ENCODE results near the gene ENTPD2. TPM values are rescaled to one million over a fixed set of nuclear protein-coding genes. Genes with fewer than 3 reads are reported as not detected.
A peak's percentile ranks its signal among the peaks of the same experiment; 100 is the strongest.
"Not testable (repeated sequence)": the region's sequence is repeated elsewhere in the genome, so short reads cannot be mapped to it uniquely, and the experiment has no call there.

ENTPD2 gene
- total and polyA plus RNA-seq, 2 donors (not counting 1 experiment from before 2014, with no cell fraction given) = not detected

- H3K4me1 ChIP-seq (ENCODE audit: control insufficient read depth in 2 of 2, insufficient read depth in 2 of 2, low read length in 2 of 2) = peaks cover 17 to 21% of the 10 kb centered on the region in 2 donors
- H3K9me3 ChIP-seq (ENCODE audit: control extremely low read depth in 1 of 3, control insufficient read depth in 2 of 3, insufficient read depth in 1 of 3, low read length in 2 of 3); H3K27me3 ChIP-seq (replicated peaks in 1 of 4; ENCODE audit: control extremely low read depth in 1 of 4, control insufficient read depth in 3 of 4, insufficient read depth in 4 of 4, low read length in 3 of 4); H3K9me3 Mint-ChIP-seq (ENCODE audit: insufficient read depth); H3K36me3 ChIP-seq (replicated peaks in 1 of 2; ENCODE audit: control extremely low read depth in 1 of 2, control insufficient read depth in 1 of 2, extremely low read depth in 1 of 2, insufficient read depth in 2 of 2, low read length in 1 of 2); H2AFZ ChIP-seq (ENCODE audit: insufficient read depth, low read depth, low read length, poor library complexity, severe bottlenecking); H4K20me1 ChIP-seq (ENCODE audit: control insufficient read depth, insufficient read depth, low read length, poor library complexity, severe bottlenecking); H3K4me3 Mint-ChIP-seq; H3K4me2 ChIP-seq (replicated peaks; ENCODE audit: low read depth, low read length, poor library complexity, severe bottlenecking); ATAC-seq (ENCODE audit: low read depth); POLR2A ChIA-PET; H3K9ac ChIP-seq (ENCODE audit: low read length); DNase-seq; H3K4me3 ChIP-seq (ENCODE audit: control extremely low read depth in 1 of 5, extremely low read depth in 1 of 5, insufficient read depth in 1 of 5, low read depth in 2 of 5, low read length in 4 of 5); H3K79me2 ChIP-seq (ENCODE audit: control insufficient read depth, insufficient read depth, low read length); H3K27me3 Mint-ChIP-seq; H3K27ac ChIP-seq (ENCODE audit: low read length in 2 of 2); H3K27ac Mint-ChIP-seq: not testable (repeated sequence)
- TF ChIP-seq CTCF (IDR thresholded peaks at IDR 0.05) = peak; percentile 54
- WGBS (ENCODE audit: insufficient coverage) = 42% methylated on average over 13 of the region's 17 CpGs
- intact Hi-C loops (cut with micrococcal nuclease) = loop anchor here (1.0 kb wide), 1 partner anchor 31 kb away; no protein-coding TSS in a partner anchor
- CTCF ChIA-PET = interaction anchor here (0.7 to 2.8 kb wide), 4 partner anchors 17 to 67 kb away, joined by 3 to 16 read pairs (median 3); no protein-coding TSS in a partner anchor
- H3K4me1 Mint-ChIP-seq = peaks cover 17% of the 10 kb centered on the region
Measured at GRCh38 chr9:137004285-137004684, 49.6 kb downstream of the ENTPD2 start.

- H3K27ac Mint-ChIP-seq = no peak overlapping the region
Measured at GRCh38 chr9:137002646-137003041, 51.2 kb downstream of the ENTPD2 start.

More at GRCh38 chr9:137002646-137003041, 51.2 kb downstream of the ENTPD2 start:
- H3K9me3 Mint-ChIP-seq (ENCODE audit: insufficient read depth) = no peaks in the 10 kb centered on the region
- no peak overlapping the region for H3K4me3 Mint-ChIP-seq
- DNase-seq (no peak), ATAC-seq (ENCODE audit: low read depth) (no peak)
- Histone ChIP-seq H3K79me2 (ENCODE audit: control insufficient read depth, insufficient read depth, low read length) (no peaks in the 10 kb centered on the region), H3K27ac (ENCODE audit: low read length in 2 of 2) (no peak overlapping the region), H4K20me1 (ENCODE audit: control insufficient read depth, insufficient read depth, low read length, poor library complexity, severe bottlenecking) (no peaks in the 10 kb centered on the region), H3K4me3 (ENCODE audit: control extremely low read depth in 1 of 5, extremely low read depth in 1 of 5, insufficient read depth in 1 of 5, low read depth in 2 of 5, low read length in 4 of 5) (no peak overlapping the region), H3K4me2 (replicated peaks; ENCODE audit: low read depth, low read length, poor library complexity, severe bottlenecking) (no peak overlapping the region), H3K9ac (ENCODE audit: low read length) (no peak overlapping the region), H2AFZ (ENCODE audit: insufficient read depth, low read depth, low read length, poor library complexity, severe bottlenecking) (no peak overlapping the region), H3K9me3 (ENCODE audit: control extremely low read depth in 1 of 3, control insufficient read depth in 2 of 3, insufficient read depth in 1 of 3, low read length in 2 of 3) (peaks cover 0 to 4% (median 0%) of the 10 kb centered on the region in 3 donors), H3K4me1 (ENCODE audit: control insufficient read depth in 2 of 2, insufficient read depth in 2 of 2, low read length in 2 of 2) (peaks cover 28 to 37% of the 10 kb centered on the region in 2 donors), H3K27me3 (replicated peaks in 1 of 4; ENCODE audit: control extremely low read depth in 1 of 4, control insufficient read depth in 3 of 4, insufficient read depth in 4 of 4, low read length in 3 of 4) (no peaks in the 10 kb centered on the region), H3K36me3 (replicated peaks in 1 of 2; ENCODE audit: control extremely low read depth in 1 of 2, control insufficient read depth in 1 of 2, extremely low read depth in 1 of 2, insufficient read depth in 2 of 2, low read length in 1 of 2) (no peaks in the 10 kb centered on the region)
- WGBS (ENCODE audit: insufficient coverage) = 88% methylated on average over 10 of the region's 10 CpGs
- peaks cover 29% of the 10 kb centered on the region for H3K4me1 Mint-ChIP-seq
- TF ChIP-seq CTCF (IDR thresholded peaks at IDR 0.05) (no peak), EZH2 (IDR thresholded peaks at IDR 0.05; ENCODE audit: borderline replicate concordance, insufficient read depth, low read depth, low read length, poor library complexity, severe bottlenecking) (no peak)
- H3K27me3 Mint-ChIP-seq = peaks cover 3% of the 10 kb centered on the region
- POLR2A ChIA-PET = no interaction called here
- CTCF ChIA-PET = interaction anchor here (0.8 to 4.4 kb wide), 3 partner anchors 26 to 33 kb away, joined by 3 to 27 read pairs (median 12); partner anchors contain the start of gene FUT7
- intact Hi-C loops (cut with micrococcal nuclease) = no loop called here
